Stomach (tissue), 4 donors: Measurements from ENCODE around the gene RBM43.

ENCODE experiments used
- EP300 ChIP-seq: sonication (generic); formaldehyde crosslinking; IDR thresholded peaks from one replicate; pipeline ENCODE4 v1.6.1; 2017; ENCODE audit warnings: antibody characterized with exemption
- POLR2A ChIP-seq, 4 donors: fragments of 450-650 bp; IDR thresholded peaks; one replicate each; pipeline ENCODE4 v1.6.1; 2016; ENCODE audit warnings: antibody characterized with exemption in 4 of 4, control low read depth in 2 of 4, mild to moderate bottlenecking in 1 of 4, moderate library complexity in 1 of 4
- POLR2AphosphoS5 ChIP-seq, 3 donors: sonication (generic); formaldehyde crosslinking; IDR thresholded peaks; one replicate each; pipeline ENCODE4 v1.6.1; 2016; ENCODE audit warnings: antibody characterized with exemption in 3 of 3
- TF ChIP-seq, protein P1 (sequence below), 7 experiments: fragments of 450-650 bp in 4 of 7; fragments of 200-600 bp in 3 of 7; sonication (generic) in 3 of 7; IDR thresholded peaks; one replicate each; pipeline ENCODE4 v1.5.1; 2016 to 2019; ENCODE audit warnings: antibody characterized with exemption in 7 of 7, control low read depth in 2 of 7, mild to moderate bottlenecking in 1 of 7

GRCh38 chr2:151237422-151238025, 24.1 kb downstream of the RBM43 start:
- TF ChIP-seq, protein P1, sequence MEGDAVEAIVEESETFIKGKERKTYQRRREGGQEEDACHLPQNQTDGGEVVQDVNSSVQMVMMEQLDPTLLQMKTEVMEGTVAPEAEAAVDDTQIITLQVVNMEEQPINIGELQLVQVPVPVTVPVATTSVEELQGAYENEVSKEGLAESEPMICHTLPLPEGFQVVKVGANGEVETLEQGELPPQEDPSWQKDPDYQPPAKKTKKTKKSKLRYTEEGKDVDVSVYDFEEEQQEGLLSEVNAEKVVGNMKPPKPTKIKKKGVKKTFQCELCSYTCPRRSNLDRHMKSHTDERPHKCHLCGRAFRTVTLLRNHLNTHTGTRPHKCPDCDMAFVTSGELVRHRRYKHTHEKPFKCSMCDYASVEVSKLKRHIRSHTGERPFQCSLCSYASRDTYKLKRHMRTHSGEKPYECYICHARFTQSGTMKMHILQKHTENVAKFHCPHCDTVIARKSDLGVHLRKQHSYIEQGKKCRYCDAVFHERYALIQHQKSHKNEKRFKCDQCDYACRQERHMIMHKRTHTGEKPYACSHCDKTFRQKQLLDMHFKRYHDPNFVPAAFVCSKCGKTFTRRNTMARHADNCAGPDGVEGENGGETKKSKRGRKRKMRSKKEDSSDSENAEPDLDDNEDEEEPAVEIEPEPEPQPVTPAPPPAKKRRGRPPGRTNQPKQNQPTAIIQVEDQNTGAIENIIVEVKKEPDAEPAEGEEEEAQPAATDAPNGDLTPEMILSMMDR (IDR thresholded peaks at IDR 0.05) = no peak
- TF ChIP-seq POLR2AphosphoS5 (IDR thresholded peaks at IDR 0.05) = no peak
- TF ChIP-seq POLR2A (IDR thresholded peaks at IDR 0.05) = no peak
- TF ChIP-seq EP300 = no peak
